ENCODE results near the gene RUNX1.

RUNX1 gene

DNA sequence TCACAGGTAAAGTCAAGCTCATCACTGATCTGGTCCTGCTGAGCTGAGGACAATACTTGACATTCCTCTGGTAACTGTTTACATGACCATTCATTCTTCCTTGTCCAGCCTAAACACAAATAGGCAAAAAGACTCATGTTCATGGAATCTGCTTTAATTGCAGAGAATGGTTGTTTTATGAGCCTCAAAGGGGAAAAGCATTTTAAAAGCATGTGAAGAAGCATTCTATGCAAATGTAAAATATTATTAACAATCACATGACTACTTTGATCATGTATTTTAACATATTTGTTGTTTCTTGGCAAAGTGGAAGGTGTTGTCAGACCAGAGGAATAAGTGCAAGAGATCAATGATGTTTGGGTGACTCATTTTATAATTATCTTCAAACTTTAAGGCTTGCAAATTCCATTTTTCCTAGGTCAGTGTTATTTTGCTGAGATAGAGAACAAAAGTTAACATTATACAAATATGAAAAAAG, 133.7 kb downstream of the RUNX1 start:
- DNase-seq, result no peak

DNA sequence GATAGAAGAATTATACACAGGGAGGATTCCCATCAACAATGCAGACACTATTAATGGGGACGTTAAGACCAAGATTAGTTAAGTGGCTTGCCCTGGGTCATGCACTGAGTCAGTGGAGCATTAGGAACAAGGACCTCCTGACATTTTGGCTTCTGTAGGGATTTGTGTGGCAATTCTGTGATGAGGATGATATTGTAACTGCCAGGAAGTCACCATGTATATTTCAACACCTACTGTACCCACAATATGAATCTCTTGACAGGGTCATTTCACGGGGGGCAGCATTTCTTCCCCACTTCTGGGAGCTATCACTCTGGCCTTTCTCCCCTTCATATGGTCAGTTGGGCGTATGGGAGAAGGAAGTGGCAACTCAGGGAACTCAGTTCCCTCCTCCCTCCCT, 134.9 kb downstream of the RUNX1 start:
- DNase-seq, result no peak

DNA sequence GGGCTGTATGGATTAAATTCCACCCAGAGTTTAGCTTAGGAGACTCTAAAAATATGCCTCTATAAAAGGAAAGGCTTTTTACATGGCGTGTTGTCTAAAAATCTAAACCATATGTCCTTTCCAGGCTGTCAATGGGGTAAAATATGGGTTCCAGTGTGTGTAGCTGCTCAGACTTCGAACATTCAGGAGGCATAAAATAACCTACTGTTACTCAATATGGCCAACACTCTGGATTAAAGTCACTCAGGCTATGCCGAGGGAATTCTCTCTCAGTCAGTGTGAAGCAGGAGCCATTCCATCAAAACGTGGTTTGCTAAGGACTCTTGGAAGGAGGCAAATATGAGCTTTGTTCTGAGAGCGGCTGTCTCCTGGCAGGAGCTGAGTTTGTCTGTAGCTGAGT, 135.3 kb downstream of the RUNX1 start:
- DNase-seq, result no peak

GRCh38 chr21:34912022-34912945, 136.8 kb downstream of the RUNX1 start:
- no peak for DNase-seq

- DNase-seq, result no peak
Measured at GRCh38 chr21:34911360-34911759, 137.7 kb downstream of the RUNX1 start.

GRCh38 chr21:34910396-34910795, 138.7 kb downstream of the RUNX1 start:
- DNase-seq, result no peak

DNA sequence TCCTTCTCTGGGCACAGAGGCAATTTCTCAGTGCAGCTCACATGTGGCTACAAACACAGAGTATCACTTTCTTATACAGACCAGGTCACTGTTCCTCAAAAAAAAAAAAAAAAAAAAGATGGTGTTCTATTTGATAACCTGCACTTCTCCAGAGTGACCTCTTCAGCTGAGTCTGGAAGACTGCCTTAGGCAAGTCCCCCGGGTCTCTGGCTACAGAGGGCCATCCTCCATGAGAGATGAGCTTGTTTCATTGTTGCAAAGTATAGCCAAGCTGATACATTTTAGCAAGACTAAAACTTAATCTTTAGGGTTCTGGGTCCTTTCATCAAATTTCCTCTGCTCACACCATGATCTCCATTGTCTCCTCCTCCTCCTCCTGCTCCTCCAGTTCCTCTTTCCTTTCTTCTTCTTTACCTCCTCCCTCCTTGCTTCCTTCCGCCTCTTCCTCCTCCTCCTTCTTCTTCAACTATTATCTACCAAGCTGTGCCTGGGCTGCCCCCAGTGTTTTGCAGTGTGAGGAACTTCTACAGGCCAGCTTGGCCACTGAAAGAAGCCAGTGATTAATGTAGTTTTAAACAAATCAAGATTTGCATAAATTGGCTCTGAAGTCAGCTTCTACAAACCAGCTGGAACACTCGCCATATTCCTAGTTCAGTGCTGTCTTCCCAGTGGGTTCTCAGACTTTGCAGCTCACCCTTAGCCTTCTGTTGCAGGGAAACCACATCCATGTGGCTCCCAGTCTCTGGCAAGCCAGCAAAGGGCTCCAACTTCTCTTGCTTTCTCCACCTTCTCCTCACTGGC, 139.4 kb downstream of the RUNX1 start:
- DNase-seq, result no peak

DNA sequence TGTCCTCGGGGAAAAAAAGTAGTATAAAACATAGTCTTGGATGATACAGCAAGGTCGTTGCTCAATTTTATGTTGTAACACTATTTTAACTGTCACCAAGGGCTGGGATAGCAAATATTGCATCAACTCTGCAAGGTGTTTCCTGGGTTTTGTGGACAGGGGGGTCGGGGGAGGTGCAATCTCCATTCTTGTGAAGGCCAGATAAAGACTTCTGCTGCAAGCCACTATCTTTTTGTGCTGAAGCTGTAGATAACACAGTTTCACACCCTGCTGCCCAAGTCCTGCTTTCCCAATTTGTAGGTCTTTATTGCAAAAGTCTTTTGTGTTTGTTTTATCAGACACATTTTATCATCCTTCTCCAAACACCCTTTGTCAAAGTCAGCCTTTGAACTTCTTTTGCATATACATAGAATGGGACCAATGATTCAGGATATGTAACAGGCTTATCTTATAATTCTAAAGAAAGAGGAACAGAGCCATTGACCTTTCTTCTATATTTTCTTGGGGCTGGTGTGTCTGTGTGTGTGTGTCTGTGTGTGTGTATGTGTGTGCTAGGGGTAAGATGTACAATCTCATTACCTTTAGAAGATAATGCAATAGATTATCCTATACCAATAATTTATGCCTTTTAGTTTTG, 140.6 kb downstream of the RUNX1 start:
- DNase-seq, result no peak

DNA sequence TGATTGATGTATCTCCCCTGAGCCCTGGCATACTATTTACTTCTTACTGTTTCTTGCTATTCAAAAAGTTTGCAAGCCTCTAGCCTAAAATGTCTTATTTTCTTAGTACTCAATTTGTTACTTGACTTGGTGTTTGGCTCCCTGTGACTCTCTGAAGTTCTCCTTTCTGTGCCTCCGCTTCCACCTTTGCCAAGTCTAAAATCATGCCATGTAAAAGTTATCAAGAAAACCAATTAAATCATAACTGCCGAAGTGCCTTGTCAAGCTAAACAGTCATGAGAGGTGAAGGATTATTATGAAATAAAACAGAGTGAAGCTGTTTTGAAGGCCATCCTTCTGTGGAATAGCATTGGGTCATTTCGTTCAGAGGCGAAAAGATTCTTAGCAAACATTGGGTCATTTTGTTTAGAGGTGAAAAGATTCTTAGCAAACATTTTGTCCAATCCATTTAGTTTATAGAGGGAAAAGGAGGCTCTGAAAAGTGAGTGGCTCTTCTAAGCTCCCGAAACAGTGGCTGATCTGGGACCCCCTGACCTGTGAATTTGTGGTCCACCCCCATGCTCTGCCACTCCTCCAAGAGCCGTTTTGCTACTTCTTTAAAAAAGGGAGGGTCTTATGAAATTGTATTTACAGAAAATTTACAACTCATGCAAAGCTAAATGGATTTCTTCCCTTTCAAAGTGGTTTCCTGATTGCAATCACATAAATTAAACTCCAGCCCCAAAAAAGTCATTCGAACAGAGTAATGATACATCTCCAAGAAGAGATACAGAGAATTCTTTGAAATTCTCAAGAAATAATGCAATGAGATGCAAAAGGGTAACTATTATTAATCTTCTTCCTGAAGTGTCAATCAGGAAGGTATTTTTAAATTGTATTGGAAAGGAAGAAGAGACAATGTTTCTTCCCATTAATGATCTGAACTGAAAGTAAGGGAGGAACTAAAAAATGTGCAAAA, 141.4 kb downstream of the RUNX1 start:
- DNase-seq, result no peak

GRCh38 chr21:34906401-34906800, 142.7 kb downstream of the RUNX1 start:
- DNase-seq, result no peak

- no peak for DNase-seq
Measured at GRCh38 chr21:34905218-34905537, 143.9 kb downstream of the RUNX1 start.

- DNase-seq, result no peak
Measured at GRCh38 chr21:34904526-34905217, 144.4 kb downstream of the RUNX1 start.

DNA sequence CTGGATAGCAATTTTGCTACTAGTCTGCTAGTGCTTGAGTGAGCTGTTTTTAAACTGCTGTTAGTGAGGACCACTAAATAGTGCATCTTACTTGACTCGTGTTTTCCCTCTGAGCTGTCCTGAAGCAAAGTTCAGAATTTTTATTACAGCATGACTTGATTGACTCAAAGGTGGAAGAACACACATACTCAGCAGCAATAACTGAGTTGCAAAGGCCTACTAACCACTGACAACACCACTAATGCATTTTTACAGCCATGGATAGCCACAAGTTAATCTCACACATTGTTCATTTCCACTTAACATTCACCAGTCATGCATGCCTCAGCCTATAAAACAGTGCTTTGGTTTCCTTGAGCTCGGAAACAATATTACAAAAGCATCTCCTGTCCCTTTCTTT, 148.7 kb downstream of the RUNX1 start:
- no peak for DNase-seq

DNA sequence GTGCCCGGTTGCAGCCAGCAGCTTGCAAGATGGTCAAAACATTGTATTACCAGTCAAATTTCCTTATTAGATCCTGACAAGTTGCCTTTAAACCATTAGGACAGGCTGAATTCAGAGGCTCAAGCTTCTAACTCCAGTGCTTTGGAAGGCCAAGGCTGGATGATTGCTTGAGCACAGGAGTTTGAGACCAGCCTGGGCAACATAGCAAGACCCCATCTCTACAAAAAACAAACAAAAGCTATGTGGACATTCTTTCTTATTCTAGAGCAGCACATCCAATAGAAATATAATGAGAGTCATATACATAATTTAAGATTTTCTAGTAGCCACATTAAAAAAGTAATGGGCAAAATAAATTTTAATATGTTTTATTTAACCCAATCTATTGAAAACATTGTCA, 149.3 kb downstream of the RUNX1 start:
- no peak for DNase-seq

- DNase-seq, result no peak
Measured at GRCh38 chr21:34899302-34899701, 149.8 kb downstream of the RUNX1 start.

- no peak for DNase-seq
Measured at GRCh38 chr21:34897828-34898227, 151.3 kb downstream of the RUNX1 start.

GRCh38 chr21:34894401-34894800, 154.7 kb downstream of the RUNX1 start:
- no peak for DNase-seq

DNA sequence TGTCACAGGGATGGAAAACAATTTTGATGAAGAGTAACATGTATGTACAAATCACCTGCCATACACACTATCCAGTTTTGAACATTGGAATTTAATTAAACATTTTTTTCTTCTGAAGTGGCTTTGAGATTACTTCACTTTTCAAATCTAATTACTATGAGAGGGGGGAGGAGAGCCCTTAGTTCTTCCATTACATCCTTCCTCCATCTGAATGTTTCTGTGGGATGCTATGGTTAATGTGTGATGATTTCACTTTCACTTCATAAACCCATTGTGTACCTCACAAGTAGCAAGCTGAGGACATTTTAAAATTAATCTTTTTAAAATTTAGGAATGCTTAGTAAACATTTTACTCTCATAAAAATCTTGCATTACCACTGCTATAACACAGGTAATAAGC, 156.9 kb downstream of the RUNX1 start:
- DNase-seq, result no peak

DNA sequence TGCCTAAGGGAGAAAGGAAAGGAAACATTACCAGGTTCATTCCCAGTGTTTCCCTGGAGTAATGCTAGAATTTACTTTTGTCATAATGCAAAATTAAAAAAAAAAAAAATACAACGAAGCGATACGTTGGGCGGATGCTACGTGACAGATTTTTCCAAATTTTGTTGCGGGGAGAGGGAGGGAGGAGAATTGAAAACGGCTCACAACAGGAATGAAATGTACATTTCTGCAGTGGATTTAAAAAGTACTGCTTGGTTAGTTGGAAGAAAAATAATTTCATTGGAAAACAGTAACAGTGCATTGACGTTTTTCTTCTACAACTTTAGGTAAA, 157.5 kb downstream of the RUNX1 start:
- no peak for DNase-seq

DNA sequence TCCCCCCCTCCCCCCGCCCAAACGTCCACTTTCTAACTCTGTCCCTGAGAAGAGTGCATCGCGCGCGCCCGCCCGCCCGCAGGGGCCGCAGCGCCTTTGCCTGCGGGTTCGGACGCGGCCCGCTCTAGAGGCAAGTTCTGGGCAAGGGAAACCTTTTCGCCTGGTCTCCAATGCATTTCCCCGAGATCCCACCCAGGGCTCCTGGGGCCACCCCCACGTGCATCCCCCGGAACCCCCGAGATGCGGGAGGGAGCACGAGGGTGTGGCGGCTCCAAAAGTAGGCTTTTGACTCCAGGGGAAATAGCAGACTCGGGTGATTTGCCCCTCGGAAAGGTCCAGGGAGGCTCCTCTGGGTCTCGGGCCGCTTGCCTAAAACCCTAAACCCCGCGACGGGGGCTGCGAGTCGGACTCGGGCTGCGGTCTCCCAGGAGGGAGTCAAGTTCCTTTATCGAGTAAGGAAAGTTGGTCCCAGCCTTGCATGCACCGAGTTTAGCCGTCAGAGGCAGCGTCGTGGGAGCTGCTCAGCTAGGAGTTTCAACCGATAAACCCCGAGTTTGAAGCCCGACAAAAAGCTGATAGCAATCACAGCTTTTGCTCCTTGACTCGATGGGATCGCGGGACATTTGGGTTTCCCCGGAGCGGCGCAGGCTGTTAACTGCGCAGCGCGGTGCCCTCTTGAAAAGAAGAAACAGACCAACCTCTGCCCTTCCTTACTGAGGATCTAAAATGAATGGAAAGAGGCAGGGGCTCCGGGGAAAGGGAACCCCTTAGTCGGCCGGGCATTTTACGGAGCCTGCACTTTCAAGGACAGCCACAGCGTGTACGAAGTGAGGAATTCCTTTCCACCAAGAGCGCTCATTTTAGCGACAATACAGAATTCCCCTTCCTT, 158.1 kb downstream of the RUNX1 start:
- DNase-seq, result peak; percentile 44

DNA sequence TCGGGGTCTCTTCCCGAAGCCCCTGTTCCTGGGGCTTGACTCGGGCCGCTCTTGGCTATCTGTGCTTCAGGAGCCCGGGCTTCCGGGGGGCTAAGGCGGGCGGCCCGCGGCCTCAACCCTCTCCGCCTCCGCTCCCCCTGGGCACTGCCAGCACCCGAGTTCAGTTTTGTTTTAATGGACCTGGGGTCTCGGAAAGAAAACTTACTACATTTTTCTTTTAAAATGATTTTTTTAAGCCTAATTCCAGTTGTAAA, 158.7 kb downstream of the RUNX1 start:
- DNase-seq, result no peak
